HG02623 (cell line): ENCODE results near the gene PPP1R14D.

Source experiments
- ATAC-seq: cut with Tn5 transposase; IDR thresholded peaks from one replicate; pipeline ENCODE4 v1.9.1; 2021; ENCODE audit warnings: moderate library complexity; ENCODE audit not compliant: unreplicated experiment

PPP1R14D gene

GRCh38 chr15:40853241-40853890, 24.9 kb upstream of the PPP1R14D start:
- no peak for ATAC-seq

DNA sequence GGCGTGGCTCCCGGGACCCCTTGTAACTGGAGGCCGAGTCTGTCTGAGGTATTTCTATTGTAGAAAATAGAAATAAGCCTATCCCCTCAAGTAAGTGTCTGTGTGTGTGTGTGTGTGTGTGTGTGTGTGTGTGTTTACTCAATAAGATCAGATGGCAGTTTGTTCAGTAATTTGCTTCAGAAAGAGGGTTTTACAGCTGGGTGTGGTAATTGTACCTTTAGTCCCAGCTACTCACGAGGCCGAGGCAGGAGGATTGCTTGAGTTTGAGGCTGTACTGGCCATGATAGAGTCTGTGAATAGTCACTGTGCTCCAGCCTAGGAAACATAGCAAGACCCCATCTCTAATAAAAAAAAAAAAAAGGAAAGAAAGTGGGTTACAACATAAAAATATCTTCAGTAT, 24.0 kb upstream of the PPP1R14D start:
- ATAC-seq = no peak

- no peak for ATAC-seq
Measured at GRCh38 chr15:40850576-40851112, 22.1 kb upstream of the PPP1R14D start.

DNA sequence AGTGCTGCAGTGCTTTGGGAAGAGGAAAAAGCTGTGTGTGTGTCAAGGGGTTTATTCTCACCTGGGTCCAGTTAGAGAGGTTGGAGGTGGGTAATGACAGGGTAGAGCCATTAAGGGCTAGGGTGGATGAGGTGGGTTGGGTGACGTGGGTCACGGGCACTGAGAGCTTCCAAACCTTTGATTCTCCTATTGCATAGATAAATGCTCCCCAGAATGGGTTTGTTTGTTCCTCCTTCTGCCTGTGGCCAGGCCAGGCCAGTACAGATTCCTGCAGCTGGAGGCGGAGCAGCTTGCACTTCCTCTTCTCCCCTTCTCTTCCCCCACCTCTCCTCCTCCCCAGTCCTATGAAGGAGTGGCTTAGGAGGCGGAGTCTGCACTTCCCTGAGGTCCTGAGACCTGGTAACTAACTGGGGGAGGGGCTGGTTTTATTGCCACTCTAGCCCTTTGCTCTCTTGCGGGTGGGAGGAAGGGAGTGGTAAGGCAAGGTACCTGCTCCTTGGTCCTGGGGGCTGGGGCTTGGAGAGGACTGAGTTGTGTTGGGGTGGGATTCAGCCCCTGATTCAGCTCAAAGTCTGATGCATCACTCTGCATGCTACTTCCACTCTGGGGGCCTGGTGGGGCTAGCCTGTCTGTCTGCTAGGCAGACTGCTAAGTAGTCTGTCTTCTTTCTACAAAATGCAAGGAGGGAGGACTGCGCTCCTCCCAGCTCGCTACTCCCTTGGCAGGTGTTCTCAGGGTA, 18.9 kb upstream of the PPP1R14D start:
- peak; percentile 63 for ATAC-seq

GRCh38 chr15:40846841-40847222, 18.3 kb upstream of the PPP1R14D start:
- peak; percentile 10 for ATAC-seq

- no peak for ATAC-seq
Measured at GRCh38 chr15:40845511-40846284, 17.2 kb upstream of the PPP1R14D start.

- no peak for ATAC-seq
Measured at GRCh38 chr15:40845036-40845435, 16.5 kb upstream of the PPP1R14D start.

DNA sequence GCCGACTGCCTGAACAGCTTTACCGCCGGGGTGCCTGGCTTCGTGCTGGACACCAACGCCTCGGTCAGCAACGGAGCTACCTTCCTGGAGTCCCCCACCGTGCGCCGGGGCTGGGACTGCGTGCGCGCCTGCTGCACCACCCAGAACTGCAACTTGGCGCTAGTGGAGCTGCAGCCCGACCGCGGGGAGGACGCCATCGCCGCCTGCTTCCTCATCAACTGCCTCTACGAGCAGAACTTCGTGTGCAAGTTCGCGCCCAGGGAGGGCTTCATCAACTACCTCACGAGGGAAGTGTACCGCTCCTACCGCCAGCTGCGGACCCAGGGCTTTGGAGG, 16.2 kb upstream of the PPP1R14D start:
- no peak for ATAC-seq

- ATAC-seq = no peak
Measured at GRCh38 chr15:40843885-40844695, 15.6 kb upstream of the PPP1R14D start, which contains the start of gene SPINT1. Gene SPINT1, plus strand, starts transcription at chr15:40844048. Its CDS starts 507 bp downstream, at chr15:40844555.

- ATAC-seq = no peak
Measured at GRCh38 chr15:40843261-40843884, 14.9 kb upstream of the PPP1R14D start.

DNA sequence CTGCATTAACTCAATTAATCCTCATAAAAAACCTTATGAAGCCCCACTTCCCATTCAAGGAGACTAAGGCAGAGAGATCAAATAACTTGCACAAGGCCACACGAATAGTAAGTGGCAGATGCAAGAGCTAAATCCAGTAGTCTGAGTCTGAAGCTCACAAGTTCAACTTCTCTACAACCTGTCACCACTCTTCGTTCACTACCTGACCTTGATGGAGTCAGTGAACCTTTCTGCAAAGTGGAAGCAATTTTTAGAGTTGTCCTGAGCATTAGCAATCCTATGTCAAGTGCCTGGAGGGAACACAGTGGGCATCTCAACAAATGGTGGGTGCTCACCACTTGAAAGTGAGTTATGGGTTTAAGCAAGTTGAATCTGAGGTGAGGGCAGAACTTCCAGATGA, 13.2 kb upstream of the PPP1R14D start:
- no peak for ATAC-seq

DNA sequence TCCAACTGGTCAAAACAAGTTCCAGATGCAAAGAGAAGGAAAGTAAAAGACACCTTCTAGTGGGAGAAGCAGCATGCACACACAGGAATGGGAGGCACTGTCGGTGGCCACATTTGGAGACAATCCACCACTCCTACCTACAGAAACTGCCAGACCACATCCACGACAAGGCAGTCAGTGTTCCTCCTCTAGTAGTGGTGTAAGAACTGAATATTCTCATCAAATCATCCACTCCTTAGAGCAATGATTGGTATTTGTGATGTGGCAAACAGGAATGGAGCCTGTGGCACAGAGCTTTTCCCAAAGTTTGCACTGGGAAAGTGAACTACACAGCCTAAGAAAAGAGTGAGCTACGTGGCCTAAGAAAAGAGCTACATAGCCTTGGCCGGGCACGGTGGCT, 10.2 kb upstream of the PPP1R14D start:
- ATAC-seq = no peak

- no peak for ATAC-seq
Measured at GRCh38 chr15:40836020-40836419, 7.5 kb upstream of the PPP1R14D start.

GRCh38 chr15:40832903-40833302, 4.4 kb upstream of the PPP1R14D start:
- ATAC-seq = no peak

DNA sequence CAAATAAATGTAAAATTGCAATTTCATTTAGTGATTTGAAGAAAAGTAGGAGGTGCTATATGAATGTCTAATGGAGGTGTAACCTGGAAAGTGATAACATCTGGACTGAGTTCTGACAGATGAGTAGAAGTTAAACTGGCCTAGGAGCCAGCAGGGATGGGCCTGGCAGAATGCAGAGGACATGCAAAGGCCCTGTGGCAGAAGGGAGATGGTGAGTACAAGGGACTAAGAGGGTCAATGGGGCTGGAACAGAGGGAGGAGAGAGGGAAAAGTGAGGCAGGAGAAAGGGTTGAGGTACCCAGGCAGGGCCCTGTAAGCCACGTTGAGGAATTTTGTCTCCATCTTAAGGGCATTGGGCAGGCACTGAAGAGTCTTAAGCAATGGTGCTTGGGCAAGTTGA, 3.4 kb upstream of the PPP1R14D start:
- ATAC-seq = no peak

DNA sequence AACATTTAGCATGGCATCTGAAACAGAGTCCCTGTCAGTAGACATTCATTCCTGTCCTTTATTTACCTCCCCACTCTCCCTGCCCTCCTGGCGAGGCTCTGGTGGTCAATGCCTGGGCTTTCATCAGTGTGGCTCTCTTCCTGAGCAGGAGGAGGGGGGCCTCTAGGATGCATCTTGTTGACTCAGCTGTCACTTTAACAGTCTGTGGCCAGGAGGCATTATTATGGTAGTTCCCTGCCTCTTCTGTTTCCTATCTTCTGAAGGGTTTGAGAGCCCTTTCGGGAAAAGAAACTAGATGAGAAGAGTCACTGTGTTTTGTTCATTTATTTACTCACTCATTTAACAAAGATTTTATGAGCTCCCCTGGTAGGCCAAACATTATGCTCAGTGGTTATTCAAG, 2.4 kb upstream of the PPP1R14D start:
- no peak for ATAC-seq

GRCh38 chr15:40829115-40829514, 607 bp upstream of the PPP1R14D start:
- no peak for ATAC-seq

DNA sequence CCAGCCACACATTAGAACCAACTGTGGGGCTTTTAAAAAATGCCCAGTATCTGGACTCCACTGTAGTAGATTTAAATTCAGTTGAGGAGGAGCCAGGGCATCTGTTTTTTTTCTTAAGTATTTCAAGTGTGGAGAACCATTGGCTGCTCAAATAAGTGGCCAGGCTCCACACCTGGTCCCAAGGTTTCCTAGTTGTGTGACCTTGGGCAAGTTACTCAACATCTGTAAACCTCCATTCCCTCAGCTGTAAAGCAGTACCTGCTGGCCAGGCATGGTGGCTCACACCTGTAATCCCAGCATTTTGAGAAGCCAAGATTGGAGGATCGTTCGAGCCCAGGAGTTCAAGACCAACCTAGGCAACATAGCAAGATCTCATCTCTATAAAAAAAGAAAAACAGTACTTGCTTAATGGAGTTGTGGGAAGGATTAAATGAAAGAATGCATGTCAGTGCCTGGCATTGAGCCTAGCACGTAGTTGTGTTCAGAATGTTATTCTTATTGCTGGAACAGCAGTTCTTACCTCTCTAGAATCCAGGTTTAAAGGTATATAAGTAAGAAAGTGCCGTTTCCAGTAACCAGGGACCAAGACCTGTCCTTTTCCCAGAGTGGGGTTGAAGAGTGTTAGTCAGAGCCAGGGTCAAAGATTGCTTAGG, 2.0 kb downstream of the PPP1R14D start:
- no peak for ATAC-seq

GRCh38 chr15:40825661-40826422, 2.7 kb downstream of the PPP1R14D start:
- ATAC-seq = no peak
